ENCODE results near the gene ZDHHC9.

Gene ZDHHC9

GRCh38 chrX:129781680-129782495 lies 61.8 kb downstream of the ZDHHC9 start:
- ATAC-seq (ENCODE audit: low read depth) (no peak), DNase-seq (ENCODE audit: low spot score) (no peak)
- Histone ChIP-seq H3K9me3 (ENCODE audit: severe bottlenecking) (no peaks in the 10 kb centered on the region), H3K27me3 (ENCODE audit: insufficient read depth, poor library complexity, severe bottlenecking) (no peaks in the 10 kb centered on the region), H3K4me3 (ENCODE audit: severe bottlenecking) (no peak overlapping the region), H3K36me3 (ENCODE audit: low read depth) (no peaks in the 10 kb centered on the region), H3K4me1 (ENCODE audit: insufficient read depth, poor library complexity, severe bottlenecking) (no peaks in the 10 kb centered on the region), H3K27ac (ENCODE audit: poor library complexity, severe bottlenecking) (no peak overlapping the region)
- TF ChIP-seq CTCF (IDR thresholded peaks at IDR 0.05; ENCODE audit: poor library complexity, severe bottlenecking): no peak

- H3K36me3 ChIP-seq (ENCODE audit: low read depth): no peaks in the 10 kb centered on the region
- H3K4me1 ChIP-seq (ENCODE audit: insufficient read depth, poor library complexity, severe bottlenecking): no peaks in the 10 kb centered on the region
- no peak overlapping the region for H3K27ac ChIP-seq (ENCODE audit: poor library complexity, severe bottlenecking)
- DNase-seq (ENCODE audit: low spot score): no peak
- no peaks in the 10 kb centered on the region for H3K27me3 ChIP-seq (ENCODE audit: insufficient read depth, poor library complexity, severe bottlenecking)
- H3K4me3 ChIP-seq (ENCODE audit: severe bottlenecking): no peak overlapping the region
- no peak for ATAC-seq (ENCODE audit: low read depth)
- no peaks in the 10 kb centered on the region for H3K9me3 ChIP-seq (ENCODE audit: severe bottlenecking)
- no peak for TF ChIP-seq CTCF (IDR thresholded peaks at IDR 0.05; ENCODE audit: poor library complexity, severe bottlenecking)
These were observed 62.5 kb downstream of the ZDHHC9 start for GRCh38 chrX:129781134-129781672.

GRCh38 chrX:129780441-129781105 lies 63.1 kb downstream of the ZDHHC9 start:
- H3K9me3 ChIP-seq (ENCODE audit: severe bottlenecking): no peaks in the 10 kb centered on the region

GRCh38 chrX:129779747-129780146 lies 63.9 kb downstream of the ZDHHC9 start, which contains the start of gene SASH3:
TSS of gene SASH3 (plus strand) at chrX:129779949. CDS start at chrX:129780098, 149 bp downstream.
- Histone ChIP-seq H3K36me3 (ENCODE audit: low read depth) (no peaks in the 10 kb centered on the region), H3K9me3 (ENCODE audit: severe bottlenecking) (no peaks in the 10 kb centered on the region), H3K27ac (ENCODE audit: poor library complexity, severe bottlenecking) (no peak within 1 kb of the TSS), H3K4me3 (ENCODE audit: severe bottlenecking) (no peak within 1 kb of the TSS), H3K4me1 (ENCODE audit: insufficient read depth, poor library complexity, severe bottlenecking) (no peaks in the 10 kb centered on the region), H3K27me3 (ENCODE audit: insufficient read depth, poor library complexity, severe bottlenecking) (no peaks in the 10 kb centered on the region)
- ATAC-seq (ENCODE audit: low read depth): no peak
- TF ChIP-seq CTCF (IDR thresholded peaks at IDR 0.05; ENCODE audit: poor library complexity, severe bottlenecking): no peak
- DNase-seq (ENCODE audit: low spot score): no peak

More at GRCh38 chrX:129780441-129781105, 63.1 kb downstream of the ZDHHC9 start:
- no peaks in the 10 kb centered on the region for H3K4me1 ChIP-seq (ENCODE audit: insufficient read depth, poor library complexity, severe bottlenecking)
- H3K27me3 ChIP-seq (ENCODE audit: insufficient read depth, poor library complexity, severe bottlenecking): no peaks in the 10 kb centered on the region
- no peaks in the 10 kb centered on the region for H3K36me3 ChIP-seq (ENCODE audit: low read depth)
- no peak for DNase-seq (ENCODE audit: low spot score)
- no peak overlapping the region for H3K4me3 ChIP-seq (ENCODE audit: severe bottlenecking)
- TF ChIP-seq CTCF (IDR thresholded peaks at IDR 0.05; ENCODE audit: poor library complexity, severe bottlenecking): no peak
- no peak for ATAC-seq (ENCODE audit: low read depth)
- H3K27ac ChIP-seq (ENCODE audit: poor library complexity, severe bottlenecking): no peak overlapping the region
